Adrenal gland (tissue), 12 donors: ENCODE results near the gene CXXC1. TPM values are rescaled to one million over a fixed set of nuclear protein-coding genes. Genes with fewer than 3 reads are reported as not detected.

Source experiments
- DNase-seq, 7 donors: peaks; one replicate each; pipeline ENCODE4 v3.0.0-alpha.2; 2019 to 2020
- H3K27ac ChIP-seq, 5 donors: fragments of 200-600 bp; sonication (generic) in 4 of 5; 1 replicate in 3 of 5; 2 replicates in 2 of 5; pipeline versions ENCODE4 v1.5.1 to v1.8.0; 2016 to 2020; ENCODE audit warnings: mild to moderate bottlenecking in 1 of 5
- H3K27me3 ChIP-seq: fragments of 200-600 bp; 2 replicates; pipeline ENCODE4 v1.8.0; 2021
- H3K36me3 ChIP-seq, 2 donors: fragments of 200-600 bp; replicated peaks in 1 of 2; 1 replicate in 1 of 2; 2 replicates in 1 of 2; pipeline versions ENCODE4 v1.5.1 to v1.8.0; 2018 to 2022
- H3K4me1 ChIP-seq, 2 donors: fragments of 200-600 bp; replicated peaks in 1 of 2; 1 replicate in 1 of 2; 2 replicates in 1 of 2; pipeline versions ENCODE4 v1.5.1 to v1.8.0; 2018 to 2021
- H3K4me3 ChIP-seq, 4 donors: fragments of 200-600 bp; sonication (generic) in 3 of 4; one replicate each; pipeline ENCODE4 v1.5.1; 2016 to 2018
- H3K9me3 ChIP-seq, 3 donors: fragments of 200-600 bp; sonication (generic) in 1 of 3; replicated peaks in 1 of 3; 1 replicate in 2 of 3; 2 replicates in 1 of 3; pipeline versions ENCODE4 v1.5.1 to v1.8.0; 2016 to 2021
- POLR2A ChIP-seq, 2 donors: fragments of 450-650 bp; IDR thresholded peaks; one replicate each; pipeline ENCODE4 v1.6.1; 2017; ENCODE audit warnings: antibody characterized with exemption in 2 of 2, mild to moderate bottlenecking in 2 of 2, moderate library complexity in 1 of 2
- WGBS, 4 donors: extraction: QIAGEN DNeasy Blood & Tissue Kit in 2 of 4; methylation state at CpG; one replicate each; pipeline versions ENCODE4 v1.1.5 to v1.1.7; 2013 to 2017; 5-methylcytosine and 5-hydroxymethylcytosine counted together
- intact Hi-C, 2 donors: fragments of 100-400 bp; cut with DNase I; formaldehyde crosslinking; loops; one replicate each; pipeline versions ENCODE4 v1.14.1 to v1.15.0; 2022 to 2023
- polyA plus RNA-seq, 3 donors: library from polyadenylated mRNA; stranded (reverse); fragments of 200-250 nt in 2 of 3; fragments of 350-450 nt in 1 of 3; fragmentation: Illumina TruSeq in 1 of 3; extraction: RNeasy Lipid Tissue Mini Kit (QIAGEN cat#74804) in 1 of 3; gene quantifications; one replicate each; pipeline ENCODE4 v1.2.3, GENCODE V29; 2013 to 2014
- total RNA-seq, 9 donors: library from RNA; depleted of rRNA in 4 of 9; stranded (reverse); fragments of >200 nt in 4 of 9; fragments of 120-200 nt in 1 of 9; fragmentation: NEBNext Ultra II Directional in 1 of 9; extraction: Animal tissue kit (Norgen Biotek cat#: 25700) in 1 of 9; gene quantifications; one replicate each; pipeline versions ENCODE4 v1.1.0 to v1.2.4, GENCODE V29; 2013 to 2023
- TF ChIP-seq, protein P1 (sequence below), 6 experiments: fragments of 450-650 bp in 4 of 6; fragments of 200-600 bp in 2 of 6; sonication (generic) in 1 of 6; IDR thresholded peaks; 1 replicate in 5 of 6; 2 replicates in 1 of 6; pipeline versions ENCODE4 v1.5.1 to v1.8.0; 2016 to 2021; ENCODE audit warnings: antibody characterized with exemption in 6 of 6, mild to moderate bottlenecking in 2 of 6, moderate library complexity in 1 of 6
- donor health status: healthy with polysubstance abuse.
- donor health status: Bipolar disorder and iron deficiency.
- donor health status: DM: yes; HTN: yes; CAD: no.
- donor health status: DM: no; HTN: no; CAD: no.
- donor health status: DM: no; HTN: no; CAD: no.
- donor health status: DM: yes; HTN: yes; CAD: no.

The CXXC1 gene
- total and polyA plus RNA-seq, 12 donors = 25.2 to 295 (median 66.2) TPM

DNA sequence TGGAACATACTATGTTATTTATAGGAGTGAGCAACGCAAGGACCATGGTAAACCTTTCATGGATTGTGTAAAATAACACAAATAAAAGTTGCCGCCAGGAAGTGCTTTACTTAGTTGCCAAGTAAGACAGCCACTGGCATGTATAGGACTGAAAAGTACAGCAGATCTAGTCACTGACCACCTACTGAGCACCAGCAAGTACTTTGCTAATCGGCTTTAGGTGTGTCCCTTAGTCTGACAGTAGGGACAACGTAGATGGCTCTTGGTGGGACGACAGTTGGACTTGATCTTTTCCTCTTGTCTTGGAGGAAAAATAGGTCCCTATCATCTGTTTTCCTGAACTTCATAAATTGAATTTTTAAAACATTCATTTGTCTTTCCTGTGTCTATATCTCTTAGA, 13.6 kb upstream of the CXXC1 start:
- WGBS, 4 donors = 55 to 66% (median 61%) methylated on average over 5 of the region's 5 CpGs
- no peak overlapping the region for H3K4me3 ChIP-seq
- intact Hi-C loops = no loop called here
- peaks cover 12% of the 10 kb centered on the region for H3K27me3 ChIP-seq
- no peak overlapping the region for H3K27ac ChIP-seq
- no peaks in the 10 kb centered on the region for H3K36me3 ChIP-seq
- TF ChIP-seq, protein P1, sequence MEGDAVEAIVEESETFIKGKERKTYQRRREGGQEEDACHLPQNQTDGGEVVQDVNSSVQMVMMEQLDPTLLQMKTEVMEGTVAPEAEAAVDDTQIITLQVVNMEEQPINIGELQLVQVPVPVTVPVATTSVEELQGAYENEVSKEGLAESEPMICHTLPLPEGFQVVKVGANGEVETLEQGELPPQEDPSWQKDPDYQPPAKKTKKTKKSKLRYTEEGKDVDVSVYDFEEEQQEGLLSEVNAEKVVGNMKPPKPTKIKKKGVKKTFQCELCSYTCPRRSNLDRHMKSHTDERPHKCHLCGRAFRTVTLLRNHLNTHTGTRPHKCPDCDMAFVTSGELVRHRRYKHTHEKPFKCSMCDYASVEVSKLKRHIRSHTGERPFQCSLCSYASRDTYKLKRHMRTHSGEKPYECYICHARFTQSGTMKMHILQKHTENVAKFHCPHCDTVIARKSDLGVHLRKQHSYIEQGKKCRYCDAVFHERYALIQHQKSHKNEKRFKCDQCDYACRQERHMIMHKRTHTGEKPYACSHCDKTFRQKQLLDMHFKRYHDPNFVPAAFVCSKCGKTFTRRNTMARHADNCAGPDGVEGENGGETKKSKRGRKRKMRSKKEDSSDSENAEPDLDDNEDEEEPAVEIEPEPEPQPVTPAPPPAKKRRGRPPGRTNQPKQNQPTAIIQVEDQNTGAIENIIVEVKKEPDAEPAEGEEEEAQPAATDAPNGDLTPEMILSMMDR (IDR thresholded peaks at IDR 0.05) = no peak
- TF ChIP-seq POLR2A (IDR thresholded peaks at IDR 0.05) = no peak
- no peak for DNase-seq
- no peaks in the 10 kb centered on the region for H3K9me3 ChIP-seq
- peaks cover 5 to 7% of the 10 kb centered on the region in 2 donors for H3K4me1 ChIP-seq

DNA sequence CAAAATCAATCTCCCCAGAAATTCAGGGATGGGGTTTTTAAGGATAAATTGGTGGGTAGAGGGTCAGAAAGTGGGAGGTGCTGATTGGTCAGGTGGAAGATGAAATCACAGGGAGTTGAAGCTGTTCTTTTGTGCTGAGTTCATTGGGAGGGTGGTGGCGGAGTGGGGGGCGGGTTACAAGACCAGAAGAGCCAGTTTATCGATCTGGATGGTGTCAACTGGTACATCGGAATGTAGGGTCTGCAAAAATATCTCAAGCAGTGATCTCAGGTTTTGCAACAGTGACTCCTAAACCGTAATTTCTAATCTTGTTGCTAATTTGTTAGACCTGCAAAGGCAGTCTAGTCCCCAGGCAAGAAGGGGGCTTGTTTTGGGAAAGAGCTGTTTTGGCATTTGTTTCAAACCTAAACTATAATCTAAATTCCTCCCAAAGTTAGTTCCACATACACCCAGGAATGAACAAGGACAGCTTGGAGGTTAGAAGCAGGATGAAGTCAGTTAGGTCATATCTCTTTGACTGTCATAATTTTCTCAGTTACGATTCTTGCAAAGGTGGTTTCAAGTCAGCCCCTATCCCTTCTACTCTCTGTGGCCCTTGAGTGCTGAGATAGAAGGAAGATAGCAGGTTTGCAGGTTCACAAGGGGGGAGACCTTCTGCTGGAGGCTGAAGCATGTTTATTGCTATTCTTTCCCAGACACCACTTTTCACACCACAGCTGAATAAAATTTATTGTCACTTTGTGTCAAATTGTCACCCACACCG, 12.3 kb upstream of the CXXC1 start:
- no peak for DNase-seq
- WGBS, 4 donors = 62 to 78% (median 69%) methylated on average over 7 of the region's 7 CpGs
- intact Hi-C loops = no loop called here
- no peaks in the 10 kb centered on the region for H3K36me3 ChIP-seq
- no peak for TF ChIP-seq POLR2A (IDR thresholded peaks at IDR 0.05)
- TF ChIP-seq, protein P1 (IDR thresholded peaks at IDR 0.05) = no peak
- H3K9me3 ChIP-seq = no peaks in the 10 kb centered on the region
- no peak overlapping the region for H3K27ac ChIP-seq
- H3K4me1 ChIP-seq = peaks cover 5 to 7% of the 10 kb centered on the region in 2 donors
- H3K4me3 ChIP-seq = no peak overlapping the region
- H3K27me3 ChIP-seq = peaks cover 10% of the 10 kb centered on the region

DNA sequence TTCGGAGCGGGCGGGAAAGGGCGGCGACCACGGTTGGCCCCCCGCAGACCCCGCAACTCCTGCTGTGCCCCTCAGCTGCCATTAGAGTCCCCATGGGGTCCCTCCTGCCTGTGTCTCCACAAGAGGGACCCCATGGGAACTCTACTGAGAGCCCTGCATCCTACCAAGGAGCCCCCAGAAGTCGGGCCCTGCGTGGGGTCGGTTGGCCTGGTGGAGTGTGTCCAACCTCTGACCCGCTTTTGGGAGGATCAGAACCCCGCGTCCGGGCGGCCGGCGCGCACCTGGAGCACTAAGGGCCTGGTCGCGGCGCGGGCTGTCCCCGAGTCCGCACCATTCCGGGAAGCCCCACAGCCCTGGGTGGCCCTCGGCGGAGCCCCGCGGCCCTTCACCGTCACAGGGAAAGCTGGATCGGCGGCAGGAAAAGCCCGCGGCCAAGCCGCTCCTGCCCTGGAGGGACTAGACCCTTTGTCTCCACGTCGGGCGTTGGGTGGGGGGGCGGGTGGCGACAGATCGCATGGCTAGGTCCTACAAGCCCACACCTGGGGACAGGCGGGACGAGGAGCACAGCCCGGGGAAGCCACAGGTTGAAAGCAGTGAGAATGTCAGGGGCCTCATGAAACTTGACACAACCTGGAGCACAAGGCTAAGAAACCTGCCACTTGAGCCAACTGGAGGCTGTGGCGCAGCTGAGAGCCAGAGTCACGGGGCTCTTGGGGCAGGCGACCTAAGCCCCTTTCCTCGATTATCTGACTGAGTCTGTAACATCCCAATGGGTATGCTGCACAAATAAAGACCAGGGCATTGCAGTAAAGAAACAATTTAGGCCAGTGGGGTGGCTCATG, 11.2 kb upstream of the CXXC1 start:
- Histone ChIP-seq H3K27me3 (peaks cover 3% of the 10 kb centered on the region), H3K4me3 (peak overlapping the region in 2 of 4 donors; percentile 5 to 58), H3K27ac (no peak overlapping the region), H3K36me3 (no peaks in the 10 kb centered on the region), H3K4me1 (peaks cover 5 to 7% of the 10 kb centered on the region in 2 donors), H3K9me3 (no peaks in the 10 kb centered on the region)
- intact Hi-C loops = no loop called here
- no peak for DNase-seq
- TF ChIP-seq, protein P1 (IDR thresholded peaks at IDR 0.05) = no peak
- no peak for TF ChIP-seq POLR2A (IDR thresholded peaks at IDR 0.05)
- WGBS, 4 donors = 20 to 49% (median 23%) methylated on average over 10 to 49 of the region's 49 CpGs
